ENCODE data around the gene APOL2.

Gene APOL2

GRCh38 chr22:36286096-36286957 is 47.0 kb upstream of the APOL2 start:
- Histone ChIP-seq H2AK5ac (ENCODE audit: low read length, severe bottlenecking) (no peak overlapping the region), H3K4me2 (ENCODE audit: low read length, poor library complexity, severe bottlenecking) (no peak overlapping the region), H3K36me3 (ENCODE audit: control insufficient read depth in 1 of 2, insufficient read depth in 2 of 2, low read depth in 1 of 2, low read length in 2 of 2) (peaks cover 80 to 82% of the 10 kb centered on the region in 2 experiments), H4K91ac (ENCODE audit: low read length) (no peak overlapping the region), H3K4me3 (ENCODE audit: insufficient read depth in 1 of 2, low read depth in 1 of 2, low read length in 2 of 2) (no peak overlapping the region), H3K4me1 (ENCODE audit: control insufficient read depth, insufficient read depth, low read depth, low read length) (peaks cover 20% of the 10 kb centered on the region), H3K79me1 (replicated peaks; ENCODE audit: low read length, poor library complexity, severe bottlenecking) (peaks cover 19% of the 10 kb centered on the region), H4K8ac (ENCODE audit: low read length) (no peak overlapping the region), H3K23ac (ENCODE audit: low read length in 2 of 2) (no peak overlapping the region), H3K27ac (ENCODE audit: low read length, poor library complexity, severe bottlenecking) (peak overlapping the region; percentile 55), H3K27me3 (ENCODE audit: control insufficient read depth in 1 of 2, insufficient read depth in 1 of 2, low read length in 2 of 2) (no peaks in the 10 kb centered on the region), H3K9ac (ENCODE audit: low read length) (peak overlapping the region; percentile 62), H2BK120ac (ENCODE audit: low read depth, low read length) (no peak overlapping the region), H2BK12ac (ENCODE audit: low read length in 2 of 2) (peak overlapping the region in 1 of 2 experiments; percentile 57), H2AFZ (ENCODE audit: low read depth, low read length) (no peak overlapping the region), H3K18ac (ENCODE audit: low read depth in 1 of 2, low read length in 2 of 2) (peak overlapping the region; percentile 35 to 43), H3K14ac (ENCODE audit: low read length in 2 of 2) (no peak overlapping the region), H3K9me3 (ENCODE audit: control insufficient read depth, low read length) (no peaks in the 10 kb centered on the region), H2BK15ac (ENCODE audit: low read depth, poor library complexity, severe bottlenecking) (no peak overlapping the region), H3K4ac (ENCODE audit: low read depth in 1 of 2, low read length in 2 of 2) (no peak overlapping the region), H2BK5ac (ENCODE audit: low read depth, low read length, poor library complexity, severe bottlenecking) (no peak overlapping the region)
- DNase-seq = peak; percentile 79
- WGBS = 76% methylated on average over 28 of the region's 28 CpGs

- Histone ChIP-seq H2AFZ (ENCODE audit: low read depth, low read length) (no peak overlapping the region), H3K9me3 (ENCODE audit: control insufficient read depth, low read length) (no peaks in the 10 kb centered on the region), H3K4me3 (ENCODE audit: insufficient read depth in 1 of 2, low read depth in 1 of 2, low read length in 2 of 2) (no peak overlapping the region), H3K27me3 (ENCODE audit: control insufficient read depth in 1 of 2, insufficient read depth in 1 of 2, low read length in 2 of 2) (no peaks in the 10 kb centered on the region), H3K4me1 (ENCODE audit: control insufficient read depth, insufficient read depth, low read depth, low read length) (peaks cover 22% of the 10 kb centered on the region), H2BK15ac (ENCODE audit: low read depth, poor library complexity, severe bottlenecking) (no peak overlapping the region), H3K23ac (ENCODE audit: low read length in 2 of 2) (no peak overlapping the region), H4K8ac (ENCODE audit: low read length) (no peak overlapping the region), H2BK120ac (ENCODE audit: low read depth, low read length) (no peak overlapping the region), H2BK12ac (ENCODE audit: low read length in 2 of 2) (no peak overlapping the region), H2AK5ac (ENCODE audit: low read length, severe bottlenecking) (no peak overlapping the region), H3K4me2 (ENCODE audit: low read length, poor library complexity, severe bottlenecking) (no peak overlapping the region), H3K36me3 (ENCODE audit: control insufficient read depth in 1 of 2, insufficient read depth in 2 of 2, low read depth in 1 of 2, low read length in 2 of 2) (peaks cover 86 to 87% of the 10 kb centered on the region in 2 experiments), H2BK5ac (ENCODE audit: low read depth, low read length, poor library complexity, severe bottlenecking) (no peak overlapping the region), H3K18ac (ENCODE audit: low read depth in 1 of 2, low read length in 2 of 2) (no peak overlapping the region), H3K79me1 (replicated peaks; ENCODE audit: low read length, poor library complexity, severe bottlenecking) (peaks cover 19% of the 10 kb centered on the region), H3K9ac (ENCODE audit: low read length) (peak overlapping the region; percentile 62), H3K27ac (ENCODE audit: low read length, poor library complexity, severe bottlenecking) (peak overlapping the region; percentile 46), H3K14ac (ENCODE audit: low read length in 2 of 2) (no peak overlapping the region), H3K4ac (ENCODE audit: low read depth in 1 of 2, low read length in 2 of 2) (no peak overlapping the region), H4K91ac (ENCODE audit: low read length) (no peak overlapping the region)
- WGBS = 96% methylated on average over 21 of the region's 21 CpGs
- DNase-seq = no peak
Observed at GRCh38 chr22:36285545-36285944, 46.2 kb upstream of the APOL2 start.

GRCh38 chr22:36285017-36285416 is 45.7 kb upstream of the APOL2 start:
- Histone ChIP-seq H2BK5ac (ENCODE audit: low read depth, low read length, poor library complexity, severe bottlenecking) (no peak overlapping the region), H2BK12ac (ENCODE audit: low read length in 2 of 2) (peak overlapping the region in 1 of 2 experiments; percentile 6), H3K14ac (ENCODE audit: low read length in 2 of 2) (no peak overlapping the region), H2AFZ (ENCODE audit: low read depth, low read length) (no peak overlapping the region), H3K23ac (ENCODE audit: low read length in 2 of 2) (no peak overlapping the region), H4K91ac (ENCODE audit: low read length) (peak overlapping the region; percentile 25), H3K27me3 (ENCODE audit: control insufficient read depth in 1 of 2, insufficient read depth in 1 of 2, low read length in 2 of 2) (no peaks in the 10 kb centered on the region), H3K4me1 (ENCODE audit: control insufficient read depth, insufficient read depth, low read depth, low read length) (peaks cover 22% of the 10 kb centered on the region), H2BK120ac (ENCODE audit: low read depth, low read length) (no peak overlapping the region), H3K27ac (ENCODE audit: low read length, poor library complexity, severe bottlenecking) (peak overlapping the region; percentile 46), H3K9ac (ENCODE audit: low read length) (no peak overlapping the region), H3K4ac (ENCODE audit: low read depth in 1 of 2, low read length in 2 of 2) (no peak overlapping the region), H4K8ac (ENCODE audit: low read length) (peak overlapping the region; percentile 33), H2AK5ac (ENCODE audit: low read length, severe bottlenecking) (no peak overlapping the region), H3K9me3 (ENCODE audit: control insufficient read depth, low read length) (no peaks in the 10 kb centered on the region), H3K18ac (ENCODE audit: low read depth in 1 of 2, low read length in 2 of 2) (no peak overlapping the region), H3K4me3 (ENCODE audit: insufficient read depth in 1 of 2, low read depth in 1 of 2, low read length in 2 of 2) (no peak overlapping the region), H3K79me1 (replicated peaks; ENCODE audit: low read length, poor library complexity, severe bottlenecking) (peaks cover 19% of the 10 kb centered on the region), H2BK15ac (ENCODE audit: low read depth, poor library complexity, severe bottlenecking) (no peak overlapping the region), H3K4me2 (ENCODE audit: low read length, poor library complexity, severe bottlenecking) (no peak overlapping the region), H3K36me3 (ENCODE audit: control insufficient read depth in 1 of 2, insufficient read depth in 2 of 2, low read depth in 1 of 2, low read length in 2 of 2) (peaks cover 87 to 89% of the 10 kb centered on the region in 2 experiments)
- DNase-seq = no peak
- WGBS = 90% methylated on average over 12 of the region's 12 CpGs

GRCh38 chr22:36284171-36284571 is 44.8 kb upstream of the APOL2 start:
- WGBS = 95% methylated on average over 24 of the region's 24 CpGs
- H2AFZ ChIP-seq (ENCODE audit: low read depth, low read length) = no peak overlapping the region
- H3K79me1 ChIP-seq (replicated peaks; ENCODE audit: low read length, poor library complexity, severe bottlenecking) = peaks cover 15% of the 10 kb centered on the region
- H4K91ac ChIP-seq (ENCODE audit: low read length) = no peak overlapping the region
- H3K36me3 ChIP-seq (ENCODE audit: control insufficient read depth in 1 of 2, insufficient read depth in 2 of 2, low read depth in 1 of 2, low read length in 2 of 2) = peaks cover 84 to 85% of the 10 kb centered on the region in 2 experiments
- no peak overlapping the region for H3K14ac ChIP-seq (ENCODE audit: low read length in 2 of 2)
- peaks cover 20% of the 10 kb centered on the region for H3K4me1 ChIP-seq (ENCODE audit: control insufficient read depth, insufficient read depth, low read depth, low read length)
- no peak for DNase-seq
- no peak overlapping the region for H3K4me3 ChIP-seq (ENCODE audit: insufficient read depth in 1 of 2, low read depth in 1 of 2, low read length in 2 of 2)
- H3K4me2 ChIP-seq (ENCODE audit: low read length, poor library complexity, severe bottlenecking) = no peak overlapping the region
- no peak overlapping the region for H3K27ac ChIP-seq (ENCODE audit: low read length, poor library complexity, severe bottlenecking)
- H2BK120ac ChIP-seq (ENCODE audit: low read depth, low read length) = no peak overlapping the region
- no peaks in the 10 kb centered on the region for H3K9me3 ChIP-seq (ENCODE audit: control insufficient read depth, low read length)
- no peak overlapping the region for H3K9ac ChIP-seq (ENCODE audit: low read length)
- no peak overlapping the region for H3K18ac ChIP-seq (ENCODE audit: low read depth in 1 of 2, low read length in 2 of 2)
- H3K23ac ChIP-seq (ENCODE audit: low read length in 2 of 2) = no peak overlapping the region
- no peak overlapping the region for H2AK5ac ChIP-seq (ENCODE audit: low read length, severe bottlenecking)
- H2BK15ac ChIP-seq (ENCODE audit: low read depth, poor library complexity, severe bottlenecking) = no peak overlapping the region
- no peak overlapping the region for H4K8ac ChIP-seq (ENCODE audit: low read length)
- no peaks in the 10 kb centered on the region for H3K27me3 ChIP-seq (ENCODE audit: control insufficient read depth in 1 of 2, insufficient read depth in 1 of 2, low read length in 2 of 2)
- H2BK12ac ChIP-seq (ENCODE audit: low read length in 2 of 2) = no peak overlapping the region
- no peak overlapping the region for H3K4ac ChIP-seq (ENCODE audit: low read depth in 1 of 2, low read length in 2 of 2)
- H2BK5ac ChIP-seq (ENCODE audit: low read depth, low read length, poor library complexity, severe bottlenecking) = no peak overlapping the region

Measured in mesenchymal stem cell (in vitro differentiated cells and primary cell).